Peyer's patch (tissue), 4 donors: ENCODE measurements around the gene SECISBP2L.
"Not testable (repeated sequence)": the region's sequence is repeated elsewhere in the genome, so short reads cannot be mapped to it uniquely, and the experiment has no call there.

Experiments
- CTCF ChIP-seq, 6 experiments: fragments of 450-650 bp in 4 of 6; fragments of 200-600 bp in 2 of 6; sonication (generic) in 1 of 6; IDR thresholded peaks; one replicate each; pipeline ENCODE4 v1.5.1; 2017 to 2019; ENCODE audit warnings: antibody characterized with exemption in 6 of 6, mild to moderate bottlenecking in 3 of 6, moderate library complexity in 1 of 6
- POLR2A ChIP-seq, 2 donors: fragments of 450-650 bp; IDR thresholded peaks; one replicate each; pipeline ENCODE4 v1.5.1; 2017; ENCODE audit warnings: antibody characterized with exemption in 2 of 2, mild to moderate bottlenecking in 2 of 2, moderate library complexity in 2 of 2

- not testable (repeated sequence) for TF ChIP-seq CTCF, POLR2A (IDR thresholded peaks at IDR 0.05)
Observed at GRCh38 chr15:49074589-49075287, 28.5 kb upstream of the SECISBP2L start.
